K562 (cell line): ENCODE data around the gene HLF.

Experiments
- ARNT ChIP-seq, 2 experiments: fragments of 450-650 bp; IDR thresholded peaks; 2 replicates each; pipeline ENCODE4 v1.6.1; 2016; ENCODE audit warnings: mild to moderate bottlenecking in 1 of 2
- CHD1 ChIP-seq: fragments of 200-600 bp; sonication (generic); IDR thresholded peaks from one replicate; pipeline ENCODE4 v1.6.1; 2012; ENCODE audit warnings: mild to moderate bottlenecking, moderate library complexity, low read length, inconsistent platforms
- CHD2 ChIP-seq: IDR thresholded peaks from 2 replicates; pipeline ENCODE4 v1.6.1; 2011; ENCODE audit warnings: low read depth, low read length
- NFYB ChIP-seq: IDR thresholded peaks from 2 replicates; pipeline ENCODE4 v1.6.1; 2011; ENCODE audit warnings: mild to moderate bottlenecking, moderate library complexity; ENCODE audit not compliant: insufficient read length; ENCODE audit errors: extremely low read depth
- POLR2A ChIP-seq: fragments of 450-650 bp; conservative IDR thresholded peaks from 2 replicates; pipeline ENCODE4 v1.6.1; 2016
- SIRT6 ChIP-seq: IDR thresholded peaks from one replicate; pipeline ENCODE4 v1.6.1; 2012; ENCODE audit warnings: low read depth, mild to moderate bottlenecking, control low read depth, inconsistent platforms, low read length, moderate library complexity
- TF ChIP-seq, protein P1 (sequence below): fragments of 150-350 bp; conservative IDR thresholded peaks from 2 replicates; pipeline ENCODE4 v1.6.1; 2014; ENCODE audit warnings: low read length
- TF ChIP-seq, protein P2 (sequence below): IDR thresholded peaks from 3 replicates; pipeline ENCODE4 v1.6.1; 2011; ENCODE audit warnings: borderline replicate concordance, mild to moderate bottlenecking; ENCODE audit not compliant: insufficient read length, insufficient read depth
- TF ChIP-seq, protein P3 (sequence below), 2 experiments: fragments of 450-650 bp; formaldehyde crosslinking in 1 of 2; IDR thresholded peaks; 2 replicates each; pipeline versions ENCODE4 v1.4.0 to v1.6.1; 2014 to 2020; ENCODE audit warnings: mild to moderate bottlenecking in 2 of 2, borderline replicate concordance in 1 of 2, low read depth in 1 of 2

DNA sequence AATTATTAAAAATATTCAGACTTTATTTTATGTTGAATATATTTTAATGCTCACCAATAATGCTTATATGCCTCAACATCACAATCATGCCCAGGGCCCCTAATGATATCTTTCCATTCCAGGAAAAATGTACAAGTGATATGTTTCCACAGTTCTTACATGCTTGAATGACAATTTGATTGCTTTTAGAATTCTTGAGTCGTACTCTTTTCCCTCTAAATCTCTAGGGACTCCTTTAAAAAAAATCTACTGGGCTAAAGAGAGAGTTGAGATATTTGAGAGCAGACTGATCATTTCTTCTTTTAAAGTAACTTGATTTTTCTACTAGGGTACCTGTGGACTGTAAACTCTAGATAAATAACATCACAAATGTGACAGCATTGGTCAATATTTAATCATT, 18.2 kb upstream of the HLF start:
- no peak for TF ChIP-seq ARNT (IDR thresholded peaks at IDR 0.05)
- TF ChIP-seq NFYB: no peak
- no peak for TF ChIP-seq SIRT6
- TF ChIP-seq, protein P1, sequence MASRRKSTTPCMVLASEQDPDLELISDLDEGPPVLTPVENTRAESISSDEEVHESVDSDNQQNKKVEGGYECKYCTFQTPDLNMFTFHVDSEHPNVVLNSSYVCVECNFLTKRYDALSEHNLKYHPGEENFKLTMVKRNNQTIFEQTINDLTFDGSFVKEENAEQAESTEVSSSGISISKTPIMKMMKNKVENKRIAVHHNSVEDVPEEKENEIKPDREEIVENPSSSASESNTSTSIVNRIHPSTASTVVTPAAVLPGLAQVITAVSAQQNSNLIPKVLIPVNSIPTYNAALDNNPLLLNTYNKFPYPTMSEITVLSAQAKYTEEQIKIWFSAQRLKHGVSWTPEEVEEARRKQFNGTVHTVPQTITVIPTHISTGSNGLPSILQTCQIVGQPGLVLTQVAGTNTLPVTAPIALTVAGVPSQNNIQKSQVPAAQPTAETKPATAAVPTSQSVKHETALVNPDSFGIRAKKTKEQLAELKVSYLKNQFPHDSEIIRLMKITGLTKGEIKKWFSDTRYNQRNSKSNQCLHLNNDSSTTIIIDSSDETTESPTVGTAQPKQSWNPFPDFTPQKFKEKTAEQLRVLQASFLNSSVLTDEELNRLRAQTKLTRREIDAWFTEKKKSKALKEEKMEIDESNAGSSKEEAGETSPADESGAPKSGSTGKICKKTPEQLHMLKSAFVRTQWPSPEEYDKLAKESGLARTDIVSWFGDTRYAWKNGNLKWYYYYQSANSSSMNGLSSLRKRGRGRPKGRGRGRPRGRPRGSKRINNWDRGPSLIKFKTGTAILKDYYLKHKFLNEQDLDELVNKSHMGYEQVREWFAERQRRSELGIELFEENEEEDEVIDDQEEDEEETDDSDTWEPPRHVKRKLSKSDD: no peak
- no peak for TF ChIP-seq CHD2
- TF ChIP-seq, protein P2, sequence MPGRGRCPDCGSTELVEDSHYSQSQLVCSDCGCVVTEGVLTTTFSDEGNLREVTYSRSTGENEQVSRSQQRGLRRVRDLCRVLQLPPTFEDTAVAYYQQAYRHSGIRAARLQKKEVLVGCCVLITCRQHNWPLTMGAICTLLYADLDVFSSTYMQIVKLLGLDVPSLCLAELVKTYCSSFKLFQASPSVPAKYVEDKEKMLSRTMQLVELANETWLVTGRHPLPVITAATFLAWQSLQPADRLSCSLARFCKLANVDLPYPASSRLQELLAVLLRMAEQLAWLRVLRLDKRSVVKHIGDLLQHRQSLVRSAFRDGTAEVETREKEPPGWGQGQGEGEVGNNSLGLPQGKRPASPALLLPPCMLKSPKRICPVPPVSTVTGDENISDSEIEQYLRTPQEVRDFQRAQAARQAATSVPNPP: no peak
- TF ChIP-seq POLR2A: no peak
- TF ChIP-seq CHD1: no peak
- TF ChIP-seq, protein P3, sequence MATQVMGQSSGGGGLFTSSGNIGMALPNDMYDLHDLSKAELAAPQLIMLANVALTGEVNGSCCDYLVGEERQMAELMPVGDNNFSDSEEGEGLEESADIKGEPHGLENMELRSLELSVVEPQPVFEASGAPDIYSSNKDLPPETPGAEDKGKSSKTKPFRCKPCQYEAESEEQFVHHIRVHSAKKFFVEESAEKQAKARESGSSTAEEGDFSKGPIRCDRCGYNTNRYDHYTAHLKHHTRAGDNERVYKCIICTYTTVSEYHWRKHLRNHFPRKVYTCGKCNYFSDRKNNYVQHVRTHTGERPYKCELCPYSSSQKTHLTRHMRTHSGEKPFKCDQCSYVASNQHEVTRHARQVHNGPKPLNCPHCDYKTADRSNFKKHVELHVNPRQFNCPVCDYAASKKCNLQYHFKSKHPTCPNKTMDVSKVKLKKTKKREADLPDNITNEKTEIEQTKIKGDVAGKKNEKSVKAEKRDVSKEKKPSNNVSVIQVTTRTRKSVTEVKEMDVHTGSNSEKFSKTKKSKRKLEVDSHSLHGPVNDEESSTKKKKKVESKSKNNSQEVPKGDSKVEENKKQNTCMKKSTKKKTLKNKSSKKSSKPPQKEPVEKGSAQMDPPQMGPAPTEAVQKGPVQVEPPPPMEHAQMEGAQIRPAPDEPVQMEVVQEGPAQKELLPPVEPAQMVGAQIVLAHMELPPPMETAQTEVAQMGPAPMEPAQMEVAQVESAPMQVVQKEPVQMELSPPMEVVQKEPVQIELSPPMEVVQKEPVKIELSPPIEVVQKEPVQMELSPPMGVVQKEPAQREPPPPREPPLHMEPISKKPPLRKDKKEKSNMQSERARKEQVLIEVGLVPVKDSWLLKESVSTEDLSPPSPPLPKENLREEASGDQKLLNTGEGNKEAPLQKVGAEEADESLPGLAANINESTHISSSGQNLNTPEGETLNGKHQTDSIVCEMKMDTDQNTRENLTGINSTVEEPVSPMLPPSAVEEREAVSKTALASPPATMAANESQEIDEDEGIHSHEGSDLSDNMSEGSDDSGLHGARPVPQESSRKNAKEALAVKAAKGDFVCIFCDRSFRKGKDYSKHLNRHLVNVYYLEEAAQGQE (IDR thresholded peaks at IDR 0.05; ENCODE audit: borderline replicate concordance): no peak
- TF ChIP-seq, protein P3 (CRISPR knock-in tag; IDR thresholded peaks at IDR 0.05; ENCODE audit: low read depth): no peak
